ENCODE data around the gene NAA20. TPM values are rescaled to one million over a fixed set of nuclear protein-coding genes. Genes with fewer than 3 reads are reported as not detected.

The NAA20 gene
- total RNA-seq, 6 donors from 2014 or later: 17.8 to 56.5 (median 49.4) TPM

DNA sequence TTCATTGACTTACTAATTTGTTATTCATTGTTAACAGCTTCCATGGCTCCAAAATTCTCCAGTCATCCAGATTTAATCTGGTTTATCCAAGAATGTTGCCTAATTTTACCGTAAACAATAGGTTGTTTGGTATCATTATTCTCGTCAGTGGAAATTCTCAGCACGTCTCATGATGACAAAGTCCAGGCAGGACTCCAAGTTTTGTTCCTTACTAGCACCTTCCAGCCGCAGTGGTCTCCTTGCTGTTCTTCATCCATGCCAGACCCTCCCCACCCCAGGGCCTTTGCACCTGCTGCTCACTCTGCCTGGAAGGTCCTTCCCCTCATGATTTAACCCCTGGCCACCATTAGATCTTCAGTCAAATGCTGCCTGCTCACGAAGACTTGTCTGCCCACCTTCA is 48.1 kb upstream of the NAA20 start:
- DNase-seq (no peak), ATAC-seq (ENCODE audit: low FRiP score in 2 of 2) (no peak)
- peaks cover 29 to 52% (median 49%) of the 10 kb centered on the region in 4 donors for H3K4me1 ChIP-seq
- no peaks in the 10 kb centered on the region for H3K27me3 ChIP-seq
- peaks cover 0 to 75% (median 10%) of the 10 kb centered on the region in 4 donors for H3K36me3 ChIP-seq
- no peaks in the 10 kb centered on the region for H3K9me3 ChIP-seq
- H3K4me3 ChIP-seq: no peak overlapping the region
- TF ChIP-seq POLR2AphosphoS5 (IDR thresholded peaks at IDR 0.05) (peak in 1 of 2 donors; percentile 38), EP300 (IDR thresholded peaks at IDR 0.05) (peak in 1 of 4 donors; percentile 29)
- TF ChIP-seq, protein P1, sequence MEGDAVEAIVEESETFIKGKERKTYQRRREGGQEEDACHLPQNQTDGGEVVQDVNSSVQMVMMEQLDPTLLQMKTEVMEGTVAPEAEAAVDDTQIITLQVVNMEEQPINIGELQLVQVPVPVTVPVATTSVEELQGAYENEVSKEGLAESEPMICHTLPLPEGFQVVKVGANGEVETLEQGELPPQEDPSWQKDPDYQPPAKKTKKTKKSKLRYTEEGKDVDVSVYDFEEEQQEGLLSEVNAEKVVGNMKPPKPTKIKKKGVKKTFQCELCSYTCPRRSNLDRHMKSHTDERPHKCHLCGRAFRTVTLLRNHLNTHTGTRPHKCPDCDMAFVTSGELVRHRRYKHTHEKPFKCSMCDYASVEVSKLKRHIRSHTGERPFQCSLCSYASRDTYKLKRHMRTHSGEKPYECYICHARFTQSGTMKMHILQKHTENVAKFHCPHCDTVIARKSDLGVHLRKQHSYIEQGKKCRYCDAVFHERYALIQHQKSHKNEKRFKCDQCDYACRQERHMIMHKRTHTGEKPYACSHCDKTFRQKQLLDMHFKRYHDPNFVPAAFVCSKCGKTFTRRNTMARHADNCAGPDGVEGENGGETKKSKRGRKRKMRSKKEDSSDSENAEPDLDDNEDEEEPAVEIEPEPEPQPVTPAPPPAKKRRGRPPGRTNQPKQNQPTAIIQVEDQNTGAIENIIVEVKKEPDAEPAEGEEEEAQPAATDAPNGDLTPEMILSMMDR (IDR thresholded peaks at IDR 0.05): no peak
- 76 to 90% methylated on average over 5 of the region's 5 CpGs for WGBS, 2 donors
- peak overlapping the region in 3 of 4 donors; percentile 33 to 58 (median 36) for H3K27ac ChIP-seq

DNA sequence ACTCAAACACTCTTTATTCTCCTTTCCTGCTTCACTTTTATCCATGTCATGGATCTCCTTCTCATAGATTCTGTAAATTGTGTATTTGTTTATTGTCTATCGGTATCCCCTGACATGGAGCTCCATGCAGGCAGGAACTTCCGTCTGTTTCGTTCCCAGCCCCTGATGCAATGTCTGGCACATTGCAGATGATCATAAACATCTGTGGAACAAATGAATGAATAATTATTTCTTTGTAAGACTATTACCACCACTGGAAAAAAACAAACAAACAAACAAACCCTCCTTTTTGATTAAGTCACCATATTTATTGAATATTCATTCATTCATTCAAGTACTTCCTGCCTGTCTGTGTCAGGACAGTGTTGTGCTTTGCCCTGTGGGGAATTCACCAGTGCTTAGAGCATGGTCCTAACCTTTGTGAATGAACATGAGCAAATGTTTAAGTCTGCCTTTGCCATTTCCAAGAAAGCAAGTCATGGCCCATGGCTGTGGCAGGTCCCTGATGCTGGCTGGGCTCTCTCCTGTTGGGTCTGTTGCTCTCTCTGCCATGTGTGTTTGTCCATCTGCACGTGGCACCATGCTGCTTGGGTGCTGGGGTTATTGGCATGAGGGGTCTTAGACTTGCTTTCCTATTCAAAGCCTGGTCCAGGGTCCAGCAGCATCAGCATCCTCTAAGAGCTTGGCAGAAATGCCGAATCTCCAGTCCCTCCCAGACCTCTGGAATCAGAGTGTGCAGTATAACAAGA is 47.5 kb upstream of the NAA20 start:
- Histone ChIP-seq H3K36me3 (peaks cover 0 to 73% (median 10%) of the 10 kb centered on the region in 4 donors), H3K4me3 (no peak overlapping the region), H3K27me3 (no peaks in the 10 kb centered on the region), H3K4me1 (peaks cover 29 to 52% (median 49%) of the 10 kb centered on the region in 4 donors), H3K27ac (peak overlapping the region in 3 of 4 donors; percentile 33 to 58 (median 36)), H3K9me3 (no peaks in the 10 kb centered on the region)
- ATAC-seq (ENCODE audit: low FRiP score in 2 of 2): no peak
- no peak for TF ChIP-seq POLR2AphosphoS5 (IDR thresholded peaks at IDR 0.05)
- TF ChIP-seq POLR2A (IDR thresholded peaks at IDR 0.05): no peak
- TF ChIP-seq, protein P1 (IDR thresholded peaks at IDR 0.05): no peak
- TF ChIP-seq EP300 (IDR thresholded peaks at IDR 0.05): no peak
- 81 to 85% methylated on average over 5 of the region's 5 CpGs for WGBS, 2 donors
- DNase-seq: no peak

DNA sequence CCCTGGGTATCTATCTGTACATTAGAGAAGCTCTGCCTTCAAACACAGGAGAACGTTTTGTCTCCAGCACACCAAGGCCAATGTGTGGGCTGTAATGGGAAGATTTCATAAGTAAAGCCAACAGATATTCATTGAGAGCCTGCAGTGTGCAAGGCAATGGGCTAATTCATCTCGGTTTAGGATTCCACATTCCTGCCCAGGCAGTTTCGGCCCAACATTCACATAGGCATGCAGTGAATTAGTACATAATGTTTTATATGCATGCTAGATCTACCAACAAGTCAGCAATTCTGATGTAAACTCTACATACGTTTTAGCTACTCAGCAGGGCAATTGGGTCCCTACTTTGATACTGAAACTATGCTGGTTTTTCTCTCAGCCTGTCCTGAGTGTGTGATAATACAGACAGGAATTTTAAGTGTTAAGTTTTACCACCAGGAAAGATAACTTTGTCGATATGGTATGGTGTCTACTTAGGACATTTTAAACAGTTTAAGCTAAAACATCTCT is 46.9 kb upstream of the NAA20 start:
- WGBS, 2 donors: 79 to 80% methylated on average over 5 of the region's 5 CpGs
- TF ChIP-seq POLR2AphosphoS5 (IDR thresholded peaks at IDR 0.05) (no peak), EP300 (IDR thresholded peaks at IDR 0.05) (no peak), POLR2A (IDR thresholded peaks at IDR 0.05) (no peak)
- TF ChIP-seq, protein P1 (IDR thresholded peaks at IDR 0.05): no peak
- Histone ChIP-seq H3K27ac (peak overlapping the region in 2 of 4 donors; percentile 36 to 58), H3K4me1 (peaks cover 26 to 51% (median 46%) of the 10 kb centered on the region in 4 donors), H3K36me3 (peaks cover 0 to 68% (median 9%) of the 10 kb centered on the region in 4 donors), H3K9me3 (no peaks in the 10 kb centered on the region), H3K27me3 (no peaks in the 10 kb centered on the region), H3K4me3 (no peak overlapping the region)
- ATAC-seq (ENCODE audit: low FRiP score in 2 of 2) (no peak), DNase-seq (no peak)

DNA sequence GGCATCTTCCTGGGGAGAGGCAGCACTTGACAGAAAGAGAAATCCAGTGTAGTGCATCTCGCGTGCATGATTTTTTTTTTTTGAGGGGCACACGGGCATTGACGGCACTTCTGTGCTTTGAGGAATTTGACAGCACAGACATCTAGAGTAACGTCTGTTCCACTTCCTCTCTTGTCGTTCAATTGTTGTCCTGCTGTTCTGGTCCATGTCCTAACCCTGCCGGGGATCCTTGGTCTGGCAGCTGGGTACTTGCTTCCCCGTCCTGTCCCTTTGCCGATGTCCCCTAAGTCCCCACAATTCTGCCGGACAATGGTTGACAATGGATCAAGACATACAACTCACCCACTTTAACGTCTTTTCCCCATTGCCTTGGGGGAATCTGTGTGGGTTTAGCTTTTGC is 46.0 kb upstream of the NAA20 start:
- no peak for TF ChIP-seq POLR2AphosphoS5 (IDR thresholded peaks at IDR 0.05)
- TF ChIP-seq, protein P1 (IDR thresholded peaks at IDR 0.05): no peak
- TF ChIP-seq EP300 (IDR thresholded peaks at IDR 0.05): no peak
- no peak for TF ChIP-seq POLR2A (IDR thresholded peaks at IDR 0.05)

More for the DNA sequence above, 46.0 kb upstream of the NAA20 start:
- DNase-seq (no peak), ATAC-seq (ENCODE audit: low FRiP score in 2 of 2) (no peak)
- H3K4me1 ChIP-seq: peaks cover 34 to 56% (median 46%) of the 10 kb centered on the region in 4 donors
- H3K27ac ChIP-seq: peak overlapping the region; percentile 13 to 90 (median 40)
- no peaks in the 10 kb centered on the region for H3K27me3 ChIP-seq
- H3K9me3 ChIP-seq: no peaks in the 10 kb centered on the region
- peaks cover 0 to 67% (median 9%) of the 10 kb centered on the region in 4 donors for H3K36me3 ChIP-seq
- WGBS, 2 donors: 61 to 73% methylated on average over 11 of the region's 11 CpGs
- H3K4me3 ChIP-seq: no peak overlapping the region

Data from upper lobe of left lung (tissue), 6 donors.